Effector memory CD4-positive, alpha-beta T cell (primary cell): ENCODE measurements around the gene GRIK2.

Source experiments
- DNase-seq, 3 donors: peaks; one replicate each; pipeline ENCODE4 v3.0.0-alpha.2; 2020
- H3K27ac ChIP-seq: 2 replicates; pipeline ENCODE4 v1.7.0; 2013; ENCODE audit warnings: mild to moderate bottlenecking, low read length, moderate library complexity; ENCODE audit not compliant: insufficient read depth, poor library complexity, severe bottlenecking
- H3K27me3 ChIP-seq: replicated peaks from 2 replicates; pipeline ENCODE4 v1.7.0; 2013; ENCODE audit warnings: mild to moderate bottlenecking, low read length; ENCODE audit not compliant: insufficient read depth, control insufficient read depth, poor library complexity, severe bottlenecking
- H3K36me3 ChIP-seq: 2 replicates; pipeline ENCODE4 v1.7.0; 2013; ENCODE audit warnings: mild to moderate bottlenecking, low read length, moderate library complexity; ENCODE audit not compliant: control insufficient read depth, insufficient read depth
- H3K4me1 ChIP-seq: 2 replicates; pipeline ENCODE4 v1.7.0; 2013; ENCODE audit warnings: low read length, mild to moderate bottlenecking; ENCODE audit not compliant: control insufficient read depth, insufficient read depth, poor library complexity, severe bottlenecking
- H3K4me3 ChIP-seq: 2 replicates; pipeline ENCODE4 v1.7.0; 2013; ENCODE audit warnings: low read length, low read depth, mild to moderate bottlenecking; ENCODE audit not compliant: insufficient read depth, poor library complexity, severe bottlenecking
- H3K9me3 ChIP-seq: 2 replicates; pipeline ENCODE4 v1.7.0; 2013; ENCODE audit warnings: mild to moderate bottlenecking, low read length, moderate library complexity; ENCODE audit not compliant: control insufficient read depth

The GRIK2 gene

GRCh38 chr6:101595276-101595675 is 201.8 kb downstream of the GRIK2 start:
- Histone ChIP-seq H3K36me3 (no peaks in the 10 kb centered on the region), H3K4me3 (no peak overlapping the region), H3K27me3 (no peaks in the 10 kb centered on the region), H3K27ac (no peak overlapping the region), H3K9me3 (no peaks in the 10 kb centered on the region), H3K4me1 (no peaks in the 10 kb centered on the region)
- DNase-seq: no peak

GRCh38 chr6:101597693-101598092 is 204.2 kb downstream of the GRIK2 start:
- no peak for DNase-seq
- Histone ChIP-seq H3K4me3 (no peak overlapping the region), H3K36me3 (no peaks in the 10 kb centered on the region)

GRCh38 chr6:101605426-101605825 is 211.9 kb downstream of the GRIK2 start:
- no peak overlapping the region for H3K4me3 ChIP-seq
- H3K36me3 ChIP-seq: no peaks in the 10 kb centered on the region
- H3K9me3 ChIP-seq: no peaks in the 10 kb centered on the region
- no peak for DNase-seq
- no peaks in the 10 kb centered on the region for H3K27me3 ChIP-seq
- no peaks in the 10 kb centered on the region for H3K4me1 ChIP-seq
- no peak overlapping the region for H3K27ac ChIP-seq

More at GRCh38 chr6:101597693-101598092, 204.2 kb downstream of the GRIK2 start:
- H3K4me1 ChIP-seq: no peaks in the 10 kb centered on the region
- no peaks in the 10 kb centered on the region for H3K27me3 ChIP-seq
- H3K27ac ChIP-seq: no peak overlapping the region
- no peaks in the 10 kb centered on the region for H3K9me3 ChIP-seq

GRCh38 chr6:101605874-101606273 is 212.4 kb downstream of the GRIK2 start:
- no peak for DNase-seq
- no peaks in the 10 kb centered on the region for H3K36me3 ChIP-seq

GRCh38 chr6:101607111-101607690 is 213.7 kb downstream of the GRIK2 start:
- no peak overlapping the region for H3K27ac ChIP-seq
- no peak overlapping the region for H3K4me3 ChIP-seq
- no peaks in the 10 kb centered on the region for H3K36me3 ChIP-seq
- no peaks in the 10 kb centered on the region for H3K27me3 ChIP-seq
- H3K4me1 ChIP-seq: no peaks in the 10 kb centered on the region
- no peak for DNase-seq
- no peaks in the 10 kb centered on the region for H3K9me3 ChIP-seq

More at GRCh38 chr6:101605874-101606273, 212.4 kb downstream of the GRIK2 start:
- no peaks in the 10 kb centered on the region for H3K9me3 ChIP-seq
- no peaks in the 10 kb centered on the region for H3K4me1 ChIP-seq
- H3K4me3 ChIP-seq: no peak overlapping the region
- H3K27ac ChIP-seq: no peak overlapping the region
- H3K27me3 ChIP-seq: no peaks in the 10 kb centered on the region

GRCh38 chr6:101608703-101609102 is 215.2 kb downstream of the GRIK2 start:
- Histone ChIP-seq H3K36me3 (no peaks in the 10 kb centered on the region), H3K9me3 (no peaks in the 10 kb centered on the region), H3K27ac (no peak overlapping the region), H3K4me3 (no peak overlapping the region), H3K27me3 (no peaks in the 10 kb centered on the region), H3K4me1 (no peaks in the 10 kb centered on the region)
- no peak for DNase-seq

- no peaks in the 10 kb centered on the region for H3K9me3 ChIP-seq
Measured at GRCh38 chr6:101613556-101613955, 220.0 kb downstream of the GRIK2 start.

GRCh38 chr6:101614774-101615173 is 221.3 kb downstream of the GRIK2 start:
- no peaks in the 10 kb centered on the region for H3K27me3 ChIP-seq
- H3K27ac ChIP-seq: no peak overlapping the region
- no peak for DNase-seq
- H3K4me3 ChIP-seq: no peak overlapping the region
- H3K36me3 ChIP-seq: no peaks in the 10 kb centered on the region
- no peaks in the 10 kb centered on the region for H3K9me3 ChIP-seq
- no peaks in the 10 kb centered on the region for H3K4me1 ChIP-seq

More at GRCh38 chr6:101613556-101613955, 220.0 kb downstream of the GRIK2 start:
- no peak for DNase-seq
- Histone ChIP-seq H3K27me3 (no peaks in the 10 kb centered on the region), H3K27ac (no peak overlapping the region), H3K4me3 (no peak overlapping the region), H3K4me1 (no peaks in the 10 kb centered on the region), H3K36me3 (no peaks in the 10 kb centered on the region)

GRCh38 chr6:101626269-101626668 is 232.8 kb downstream of the GRIK2 start:
- no peak for DNase-seq
- H3K4me1 ChIP-seq: no peaks in the 10 kb centered on the region
- no peak overlapping the region for H3K27ac ChIP-seq
- no peaks in the 10 kb centered on the region for H3K9me3 ChIP-seq
- H3K27me3 ChIP-seq: no peaks in the 10 kb centered on the region
- no peak overlapping the region for H3K4me3 ChIP-seq
- no peaks in the 10 kb centered on the region for H3K36me3 ChIP-seq

GRCh38 chr6:101630941-101631340 is 237.4 kb downstream of the GRIK2 start:
- Histone ChIP-seq H3K27me3 (no peaks in the 10 kb centered on the region), H3K27ac (no peak overlapping the region), H3K4me1 (no peaks in the 10 kb centered on the region), H3K9me3 (no peaks in the 10 kb centered on the region), H3K4me3 (no peak overlapping the region), H3K36me3 (no peaks in the 10 kb centered on the region)
- DNase-seq: no peak
